Bone marrow (tissue), 2 donors: ENCODE data around the gene USP5.

Experiments
- DNase-seq, 2 donors: peaks; one replicate each; lab custom pipeline; 2025; lab: John Stamatoyannopoulos, UW

Gene USP5

GRCh38 chr12:6825398-6826124 is 26.4 kb upstream of the USP5 start:
- peak; percentile 57 to 65 for DNase-seq

GRCh38 chr12:6826125-6826733 is 25.7 kb upstream of the USP5 start:
- no peak for DNase-seq

- DNase-seq: no peak
These were observed 25.1 kb upstream of the USP5 start for GRCh38 chr12:6826734-6827436.

GRCh38 chr12:6827437-6827911 is 24.5 kb upstream of the USP5 start:
- DNase-seq: peak in 1 of 2 donors; percentile 14

GRCh38 chr12:6827982-6828780 is 23.8 kb upstream of the USP5 start, which contains the start of gene P3H3:
P3H3 (plus strand) TSS chr12:6828407; CDS start chr12:6828441, 34 bp downstream.
- DNase-seq: no peak

- no peak for DNase-seq
These were observed 23.0 kb upstream of the USP5 start for GRCh38 chr12:6828781-6829535.

- no peak for DNase-seq
These were observed 22.3 kb upstream of the USP5 start for GRCh38 chr12:6829536-6830220.

GRCh38 chr12:6830286-6830890 is 21.6 kb upstream of the USP5 start:
- no peak for DNase-seq

GRCh38 chr12:6830999-6831398 is 21.0 kb upstream of the USP5 start:
- no peak for DNase-seq

GRCh38 chr12:6831450-6831995 is 20.4 kb upstream of the USP5 start:
- no peak for DNase-seq

GRCh38 chr12:6832125-6832524 is 19.8 kb upstream of the USP5 start:
- DNase-seq: no peak

- DNase-seq: no peak
These were observed 18.6 kb upstream of the USP5 start for GRCh38 chr12:6833189-6833890.

GRCh38 chr12:6834254-6834653 is 17.7 kb upstream of the USP5 start:
- no peak for DNase-seq

- no peak for DNase-seq
These were observed 17.1 kb upstream of the USP5 start for GRCh38 chr12:6834873-6835272.

- no peak for DNase-seq
These were observed 15.1 kb upstream of the USP5 start for GRCh38 chr12:6836851-6837250.

GRCh38 chr12:6837370-6838060 is 14.4 kb upstream of the USP5 start:
- no peak for DNase-seq

GRCh38 chr12:6838854-6839253 is 13.1 kb upstream of the USP5 start:
- DNase-seq: no peak

GRCh38 chr12:6839482-6840201 is 12.3 kb upstream of the USP5 start:
- no peak for DNase-seq
